Mesendoderm (in vitro differentiated cells): ENCODE measurements around the gene MRPL36.

ENCODE experiments used
- DNase-seq: peaks from one replicate; pipeline ENCODE4 v3.0.0; 2013
- H2AK5ac ChIP-seq: 2 replicates; pipeline ENCODE4 v1.6.1; 2013; ENCODE audit warnings: low read length, inconsistent platforms
- H2BK120ac ChIP-seq: 2 replicates; pipeline ENCODE4 v1.6.1; 2013; ENCODE audit warnings: low read depth, mild to moderate bottlenecking, low read length, moderate library complexity, mixed read lengths
- H2BK15ac ChIP-seq: replicated peaks from 2 replicates; pipeline ENCODE4 v1.6.1; 2013; ENCODE audit warnings: low read depth, mild to moderate bottlenecking, moderate library complexity
- H2BK5ac ChIP-seq: 2 replicates; pipeline ENCODE4 v1.6.1; 2013; ENCODE audit warnings: low read length, inconsistent platforms
- H3K18ac ChIP-seq: 2 replicates; pipeline ENCODE4 v1.6.1; 2013; ENCODE audit warnings: mild to moderate bottlenecking, low read length, mixed read lengths
- H3K23ac ChIP-seq: one replicate; pipeline ENCODE4 v1.6.1; 2013; ENCODE audit warnings: low read length
- H3K27ac ChIP-seq: 2 replicates; pipeline ENCODE4 v1.5.1; 2013; ENCODE audit warnings: low read depth, mild to moderate bottlenecking, inconsistent platforms, low read length, moderate library complexity
- H3K27me3 ChIP-seq: 2 replicates; pipeline ENCODE4 v1.6.1; 2013; ENCODE audit warnings: low read length, control low read depth, mild to moderate bottlenecking, inconsistent platforms; ENCODE audit not compliant: insufficient read depth, poor library complexity
- H3K36me3 ChIP-seq: 2 replicates; pipeline ENCODE4 v1.6.1; 2013; ENCODE audit warnings: low read length, inconsistent platforms; ENCODE audit not compliant: control insufficient read depth, insufficient read depth
- H3K4ac ChIP-seq: one replicate; pipeline ENCODE4 v1.6.1; 2013; ENCODE audit warnings: low read depth, mild to moderate bottlenecking, low read length, moderate library complexity
- H3K4me1 ChIP-seq: 2 replicates; pipeline ENCODE4 v1.6.1; 2013; ENCODE audit warnings: low read depth, low read length, inconsistent platforms; ENCODE audit not compliant: control insufficient read depth
- H3K4me2 ChIP-seq: 2 replicates; pipeline ENCODE4 v1.6.1; 2013; ENCODE audit warnings: low read length
- H3K4me3 ChIP-seq: 2 replicates; pipeline ENCODE4 v1.5.1; 2013; ENCODE audit warnings: mild to moderate bottlenecking, low read length
- H3K56ac ChIP-seq: one replicate; pipeline ENCODE4 v1.6.1; 2013; ENCODE audit warnings: low read length
- H3K79me1 ChIP-seq: 2 replicates; pipeline ENCODE4 v1.6.1; 2013; ENCODE audit warnings: low read length, inconsistent platforms
- H3K79me2 ChIP-seq: 2 replicates; pipeline ENCODE4 v1.6.1; 2013; ENCODE audit warnings: mild to moderate bottlenecking, low read length; ENCODE audit not compliant: control insufficient read depth, insufficient read depth
- H3K9ac ChIP-seq: 2 replicates; pipeline ENCODE4 v1.6.1; 2013; ENCODE audit warnings: low read length, inconsistent platforms
- H4K5ac ChIP-seq: one replicate; pipeline ENCODE4 v1.6.1; 2013; ENCODE audit warnings: low read length
- H4K8ac ChIP-seq: one replicate; pipeline ENCODE4 v1.6.1; 2013; ENCODE audit warnings: low read depth, mild to moderate bottlenecking, control low read depth, low read length, moderate library complexity
- WGBS: extraction: QIAGEN DNeasy Blood & Tissue Kit; methylation state at CpG from one replicate; pipeline ENCODE4 v1.1.7; 2013; ENCODE audit warnings: low lambda C conversion rate, missing lambda C conversion rate; ENCODE audit not compliant: insufficient coverage; ENCODE audit errors: extremely low coverage; 5-methylcytosine and 5-hydroxymethylcytosine counted together

MRPL36 gene

DNA sequence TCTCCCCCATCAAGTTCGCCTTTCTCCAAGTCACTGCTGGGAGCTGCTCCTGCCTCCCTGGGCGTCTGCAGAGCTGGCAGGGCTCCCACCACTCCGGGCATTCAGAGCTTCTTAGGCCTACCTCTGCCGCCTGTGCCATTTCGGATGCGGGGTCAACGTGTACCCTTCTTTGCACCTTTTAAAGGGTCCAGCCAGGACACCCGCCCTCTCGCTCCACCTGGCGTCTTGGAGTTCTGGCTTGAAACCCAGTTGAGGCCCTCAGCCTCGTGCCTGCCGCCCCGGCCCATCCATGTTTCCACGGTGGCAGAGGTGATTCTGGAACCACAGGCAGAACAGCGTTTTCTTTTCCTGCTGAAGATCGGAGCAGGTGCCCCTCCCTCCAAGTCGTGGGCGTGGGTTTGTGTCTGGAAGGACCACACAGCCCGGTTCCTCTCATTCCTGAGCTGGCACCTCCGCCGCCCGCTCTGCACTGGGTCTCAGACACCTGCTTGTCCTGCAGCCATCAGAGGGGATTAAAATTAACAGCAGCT, 34.5 kb upstream of the MRPL36 start:
- H3K4ac ChIP-seq = no peak overlapping the region
- no peak overlapping the region for H3K18ac ChIP-seq
- no peak overlapping the region for H3K27ac ChIP-seq
- no peak overlapping the region for H2BK120ac ChIP-seq
- H4K8ac ChIP-seq = no peak overlapping the region
- H2BK5ac ChIP-seq = no peak overlapping the region
- H3K4me2 ChIP-seq = no peak overlapping the region
- no CpG with 5 or more reads among the region's 22 CpGs for WGBS
- H3K27me3 ChIP-seq = no peaks in the 10 kb centered on the region
- H3K23ac ChIP-seq = no peak overlapping the region
- no peak overlapping the region for H3K4me3 ChIP-seq
- H3K4me1 ChIP-seq = no peaks in the 10 kb centered on the region
- no peaks in the 10 kb centered on the region for H3K79me2 ChIP-seq
- no peak overlapping the region for H2BK15ac ChIP-seq
- no peak for DNase-seq
- no peak overlapping the region for H3K9ac ChIP-seq
- no peak overlapping the region for H2AK5ac ChIP-seq
- H3K79me1 ChIP-seq = no peaks in the 10 kb centered on the region
- no peak overlapping the region for H4K5ac ChIP-seq
- H3K56ac ChIP-seq = no peak overlapping the region
- no peaks in the 10 kb centered on the region for H3K36me3 ChIP-seq

DNA sequence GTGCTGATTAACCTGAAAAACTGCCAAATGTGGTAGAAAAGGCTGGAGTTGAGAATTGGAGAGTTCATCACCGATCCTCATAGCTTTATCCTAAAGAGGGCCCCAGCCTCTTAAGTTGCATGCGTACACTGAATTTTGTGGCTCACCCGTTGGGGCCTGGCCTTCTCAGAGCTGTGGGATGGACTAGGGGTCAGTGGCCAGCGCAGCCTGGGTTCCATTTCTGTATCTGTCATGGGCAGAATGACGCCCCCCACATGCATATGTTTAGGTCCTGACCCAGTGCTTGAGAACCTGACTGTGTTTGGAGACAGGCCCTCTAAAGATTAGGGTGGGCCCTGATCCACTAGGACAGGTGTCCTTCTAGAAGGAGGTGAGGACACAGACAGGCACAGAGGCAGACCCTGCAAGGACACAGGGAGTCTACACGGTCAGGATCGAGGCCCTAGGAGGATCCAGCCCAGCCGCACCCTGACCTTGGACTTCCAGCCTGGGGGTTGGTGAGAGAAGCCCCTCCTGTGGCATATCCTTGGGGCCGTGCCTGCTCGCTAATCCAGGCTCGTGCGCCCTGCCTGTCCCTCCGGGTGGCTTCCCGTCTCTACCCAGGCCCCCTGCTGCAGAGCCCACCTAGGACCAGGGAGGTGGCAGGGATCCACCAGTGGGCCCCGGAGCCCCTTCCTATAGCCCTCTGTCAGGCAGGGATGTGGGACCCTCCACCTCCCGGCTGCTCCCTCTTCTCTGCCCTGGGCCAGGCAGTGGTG, 33.8 kb upstream of the MRPL36 start:
- H3K4me2 ChIP-seq = no peak overlapping the region
- no peak overlapping the region for H3K56ac ChIP-seq
- H4K5ac ChIP-seq = no peak overlapping the region
- no peak overlapping the region for H3K9ac ChIP-seq
- H2BK15ac ChIP-seq = no peak overlapping the region
- no peak overlapping the region for H2AK5ac ChIP-seq
- no peak overlapping the region for H3K4me3 ChIP-seq
- WGBS = no CpG with 5 or more reads among the region's 16 CpGs
- H3K27ac ChIP-seq = no peak overlapping the region
- no peaks in the 10 kb centered on the region for H3K36me3 ChIP-seq
- H3K4me1 ChIP-seq = no peaks in the 10 kb centered on the region
- H3K18ac ChIP-seq = no peak overlapping the region
- H3K79me1 ChIP-seq = no peaks in the 10 kb centered on the region
- no peak overlapping the region for H3K23ac ChIP-seq
- no peaks in the 10 kb centered on the region for H3K79me2 ChIP-seq
- H2BK5ac ChIP-seq = no peak overlapping the region
- no peak overlapping the region for H2BK120ac ChIP-seq
- DNase-seq = no peak
- H3K4ac ChIP-seq = no peak overlapping the region
- no peak overlapping the region for H4K8ac ChIP-seq
- H3K27me3 ChIP-seq = no peaks in the 10 kb centered on the region

DNA sequence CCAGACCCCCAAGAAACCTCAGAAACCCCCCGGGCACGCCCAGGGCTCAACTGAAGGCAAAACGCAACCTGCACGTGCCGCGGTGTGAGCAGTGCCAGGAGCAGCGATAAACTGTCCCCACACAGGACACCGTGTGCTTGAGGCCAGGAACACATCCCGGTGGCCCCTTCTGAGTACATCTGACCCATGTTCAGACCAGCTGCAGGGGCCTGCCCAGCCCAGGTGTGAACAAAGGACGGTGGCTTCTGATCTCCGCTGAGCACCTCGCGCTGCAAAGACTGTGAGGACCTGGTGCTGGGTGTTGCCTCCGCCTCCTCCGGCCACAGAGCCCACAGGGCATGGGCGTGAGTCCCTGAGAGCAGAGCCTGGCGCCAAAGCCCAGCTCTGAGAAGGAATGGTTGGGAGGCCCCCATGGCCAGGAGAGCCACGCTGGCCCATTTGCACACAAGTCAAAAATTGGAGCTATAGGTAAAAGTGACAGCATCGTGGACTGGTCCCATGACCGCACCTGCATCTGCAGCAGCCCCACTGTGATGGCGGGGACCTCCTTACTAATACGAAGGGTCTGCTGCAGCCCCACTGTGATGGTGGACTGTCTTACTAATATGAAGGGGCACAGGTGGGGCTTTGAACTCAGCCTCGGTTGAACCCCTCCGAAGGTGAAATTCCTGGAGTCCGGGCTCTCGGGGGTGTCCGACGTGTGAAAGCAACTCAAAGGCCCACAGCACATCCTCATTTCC, 33.0 kb upstream of the MRPL36 start:
- Histone ChIP-seq H2BK15ac (no peak overlapping the region), H4K5ac (no peak overlapping the region), H3K18ac (no peak overlapping the region), H3K36me3 (no peaks in the 10 kb centered on the region), H3K27me3 (no peaks in the 10 kb centered on the region), H2AK5ac (no peak overlapping the region), H3K56ac (no peak overlapping the region), H3K23ac (no peak overlapping the region), H3K79me1 (no peaks in the 10 kb centered on the region), H4K8ac (no peak overlapping the region), H3K27ac (no peak overlapping the region), H3K4me1 (no peaks in the 10 kb centered on the region), H3K4me3 (no peak overlapping the region), H2BK5ac (no peak overlapping the region), H3K79me2 (no peaks in the 10 kb centered on the region), H3K4ac (no peak overlapping the region), H3K4me2 (no peak overlapping the region), H2BK120ac (no peak overlapping the region), H3K9ac (no peak overlapping the region)
- WGBS = no CpG with 5 or more reads among the region's 28 CpGs
- DNase-seq = no peak

DNA sequence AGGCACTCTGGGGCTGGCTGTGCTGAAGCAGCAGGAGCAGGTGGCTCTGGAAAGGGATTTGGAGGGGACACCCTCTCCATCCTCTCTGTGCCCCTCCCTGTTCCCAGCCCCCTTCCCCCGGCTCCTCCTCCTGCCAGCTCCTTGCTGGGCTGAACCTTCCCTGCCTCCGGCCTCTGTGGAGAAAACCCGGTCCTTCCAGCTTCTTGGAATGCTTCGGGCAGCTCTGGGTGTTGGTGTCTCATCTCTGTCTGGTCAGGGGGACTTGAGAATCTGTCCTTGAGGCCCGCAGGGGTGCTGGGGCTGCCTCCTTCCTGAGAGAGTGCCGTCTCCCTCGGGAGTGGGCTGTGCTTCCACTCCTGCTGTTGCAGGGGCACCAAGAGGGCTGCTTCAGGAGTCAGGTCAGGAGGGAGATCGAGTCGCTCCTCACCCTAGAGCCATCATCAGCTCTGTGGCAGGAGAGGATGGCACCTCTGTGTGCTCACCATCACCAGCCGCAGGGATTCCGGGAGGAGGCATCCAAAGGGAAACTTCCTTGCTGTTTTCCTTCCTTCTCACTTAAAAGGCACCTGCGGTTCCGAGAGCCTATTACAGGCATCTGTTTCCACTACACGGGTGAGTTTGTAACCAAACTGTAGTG, 32.2 kb upstream of the MRPL36 start:
- no peaks in the 10 kb centered on the region for H3K79me1 ChIP-seq
- H4K5ac ChIP-seq = no peak overlapping the region
- H3K4me3 ChIP-seq = no peak overlapping the region
- H3K23ac ChIP-seq = no peak overlapping the region
- H4K8ac ChIP-seq = no peak overlapping the region
- H2BK15ac ChIP-seq = no peak overlapping the region
- H2AK5ac ChIP-seq = no peak overlapping the region
- H3K27me3 ChIP-seq = no peaks in the 10 kb centered on the region
- H3K9ac ChIP-seq = no peak overlapping the region
- H3K56ac ChIP-seq = no peak overlapping the region
- H3K18ac ChIP-seq = no peak overlapping the region
- H3K4me2 ChIP-seq = no peak overlapping the region
- no CpG with 5 or more reads among the region's 14 CpGs for WGBS
- no peak overlapping the region for H3K27ac ChIP-seq
- peak; percentile 53 for DNase-seq
- H2BK120ac ChIP-seq = no peak overlapping the region
- no peak overlapping the region for H2BK5ac ChIP-seq
- no peaks in the 10 kb centered on the region for H3K79me2 ChIP-seq
- H3K36me3 ChIP-seq = no peaks in the 10 kb centered on the region
- H3K4me1 ChIP-seq = no peaks in the 10 kb centered on the region
- no peak overlapping the region for H3K4ac ChIP-seq

DNA sequence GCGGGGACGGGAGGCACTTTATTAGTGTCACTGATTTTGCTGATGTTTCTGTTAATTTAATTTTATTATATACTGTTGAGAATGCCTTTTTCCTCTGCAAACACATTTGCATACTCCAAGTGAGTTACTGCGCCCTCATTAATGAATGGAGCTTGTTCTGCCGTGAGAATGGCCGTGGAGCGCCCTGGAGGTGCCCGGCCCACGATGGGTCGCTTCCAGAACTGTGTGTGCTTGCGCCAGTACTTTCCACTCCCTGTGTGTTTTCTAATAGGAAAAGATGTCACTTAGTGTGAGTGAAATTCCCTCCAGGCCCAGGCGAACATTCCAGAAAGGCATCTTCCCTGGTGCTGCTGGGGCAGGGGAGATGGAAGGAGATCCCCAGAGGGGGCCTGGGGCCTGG, 31.6 kb upstream of the MRPL36 start:
- Histone ChIP-seq H3K18ac (no peak overlapping the region), H3K4me3 (no peak overlapping the region), H3K9ac (no peak overlapping the region), H3K79me2 (no peaks in the 10 kb centered on the region), H3K27me3 (no peaks in the 10 kb centered on the region), H2BK120ac (no peak overlapping the region), H2BK5ac (no peak overlapping the region), H3K56ac (no peak overlapping the region), H3K4me2 (no peak overlapping the region), H4K5ac (no peak overlapping the region), H3K27ac (no peak overlapping the region), H3K79me1 (no peaks in the 10 kb centered on the region), H4K8ac (no peak overlapping the region), H2AK5ac (no peak overlapping the region), H2BK15ac (no peak overlapping the region), H3K4ac (no peak overlapping the region), H3K4me1 (no peaks in the 10 kb centered on the region), H3K23ac (no peak overlapping the region), H3K36me3 (no peaks in the 10 kb centered on the region)
- WGBS = no CpG with 5 or more reads among the region's 11 CpGs
- DNase-seq = no peak
